H9 (cell line): ENCODE results near the gene GOLT1A. TPM values are rescaled to one million over a fixed set of nuclear protein-coding genes. Genes with fewer than 3 reads are reported as not detected.

Experiments
- DNase-seq: peaks from one replicate; pipeline ENCODE4 v3.0.0-alpha.2; 2017
- H2AFZ ChIP-seq: one replicate; pipeline ENCODE4 v1.6.1; 2013; ENCODE audit warnings: mild to moderate bottlenecking, low read length, control low read depth, moderate library complexity
- H2AK5ac ChIP-seq: 2 replicates; pipeline ENCODE4 v1.6.1; 2013; ENCODE audit warnings: low read length, control low read depth, mixed read lengths; ENCODE audit not compliant: insufficient read length
- H2BK120ac ChIP-seq: one replicate; pipeline ENCODE4 v1.6.1; 2013; ENCODE audit warnings: low read depth, mild to moderate bottlenecking, low read length, control low read depth, inconsistent platforms; ENCODE audit not compliant: poor library complexity, severe bottlenecking
- H2BK12ac ChIP-seq: 2 replicates; pipeline ENCODE4 v1.6.1; 2013; ENCODE audit warnings: low read length, control low read depth, mixed read lengths, low read depth; ENCODE audit not compliant: insufficient read length
- H2BK15ac ChIP-seq: 2 replicates; pipeline ENCODE4 v1.6.1; 2013; ENCODE audit warnings: low read depth, low read length, control low read depth
- H2BK20ac ChIP-seq: one replicate; pipeline ENCODE4 v1.6.1; 2013; ENCODE audit warnings: low read depth, mild to moderate bottlenecking, low read length, control low read depth, inconsistent platforms; ENCODE audit not compliant: poor library complexity, severe bottlenecking
- H2BK5ac ChIP-seq: 2 replicates; pipeline ENCODE4 v1.6.1; 2013; ENCODE audit warnings: low read length, control low read depth, mixed read lengths; ENCODE audit not compliant: insufficient read length
- H3K14ac ChIP-seq: 2 replicates; pipeline ENCODE4 v1.6.1; 2013; ENCODE audit warnings: low read length, control low read depth; ENCODE audit not compliant: insufficient read depth
- H3K18ac ChIP-seq: 2 replicates; pipeline ENCODE4 v1.6.1; 2013; ENCODE audit warnings: low read depth, mild to moderate bottlenecking, mixed read lengths, low read length, control low read depth; ENCODE audit not compliant: insufficient read length
- H3K23ac ChIP-seq: 2 replicates; pipeline ENCODE4 v1.6.1; 2013; ENCODE audit warnings: low read length, control low read depth, mixed read lengths, low read depth; ENCODE audit not compliant: insufficient read length
- H3K23me2 ChIP-seq: 2 replicates; pipeline ENCODE4 v1.6.1; 2013; ENCODE audit warnings: low read depth, mild to moderate bottlenecking, mixed read lengths, low read length, control low read depth; ENCODE audit not compliant: insufficient read length, poor library complexity, severe bottlenecking
- H3K27ac ChIP-seq: 2 replicates; pipeline ENCODE4 v1.5.1; 2013; ENCODE audit warnings: low read length, control low read depth, mixed read lengths, low read depth; ENCODE audit not compliant: insufficient read length
- H3K27me3 ChIP-seq: 2 replicates; pipeline ENCODE4 v1.6.1; 2013; ENCODE audit warnings: low read length, control low read depth, inconsistent platforms; ENCODE audit not compliant: insufficient read depth
- H3K4ac ChIP-seq: 2 replicates; pipeline ENCODE4 v1.6.1; 2013; ENCODE audit warnings: low read depth, mild to moderate bottlenecking, control low read depth, inconsistent platforms, low read length, moderate library complexity
- H3K4me1 ChIP-seq: 2 replicates; pipeline ENCODE4 v1.6.1; 2013; ENCODE audit warnings: low read length, control low read depth, inconsistent platforms; ENCODE audit not compliant: insufficient read depth
- H3K4me2 ChIP-seq: 2 replicates; pipeline ENCODE4 v1.6.1; 2013; ENCODE audit warnings: low read length, control low read depth, mixed read lengths; ENCODE audit not compliant: insufficient read length, insufficient read depth
- H3K56ac ChIP-seq: 2 replicates; pipeline ENCODE4 v1.6.1; 2013; ENCODE audit warnings: low read depth, mild to moderate bottlenecking, mixed read lengths, low read length, control low read depth; ENCODE audit not compliant: insufficient read length
- H3K79me1 ChIP-seq: 2 replicates; pipeline ENCODE4 v1.6.1; 2013; ENCODE audit warnings: low read depth, mild to moderate bottlenecking, moderate library complexity, low read length, control low read depth, inconsistent platforms; ENCODE audit not compliant: insufficient read depth, poor library complexity, severe bottlenecking
- H3K79me2 ChIP-seq: 2 replicates; pipeline ENCODE4 v1.6.1; 2013; ENCODE audit warnings: low read length, control low read depth, inconsistent platforms; ENCODE audit not compliant: insufficient read depth
- H3K9ac ChIP-seq: 2 replicates; pipeline ENCODE4 v1.6.1; 2013; ENCODE audit warnings: low read length, control low read depth, mixed read lengths; ENCODE audit not compliant: insufficient read length; ENCODE audit errors: extremely low read depth
- H3K9me3 ChIP-seq: one replicate; pipeline ENCODE4 v1.6.1; 2013; ENCODE audit warnings: low read depth, low read length, inconsistent platforms; ENCODE audit not compliant: control insufficient read depth
- H3T11ph ChIP-seq: one replicate; pipeline ENCODE4 v1.6.1; 2013; ENCODE audit warnings: mild to moderate bottlenecking, low read length, control low read depth, inconsistent platforms
- H4K20me1 ChIP-seq: one replicate; pipeline ENCODE4 v1.6.1; 2013; ENCODE audit not compliant: control insufficient read depth, insufficient read length, insufficient read depth
- H4K5ac ChIP-seq: 2 replicates; pipeline ENCODE4 v1.6.1; 2013; ENCODE audit warnings: low read depth, mild to moderate bottlenecking, mixed read lengths, low read length, control low read depth; ENCODE audit not compliant: insufficient read length
- H4K8ac ChIP-seq: replicated peaks from 2 replicates; pipeline ENCODE4 v1.6.1; 2013; ENCODE audit warnings: low read length, control low read depth, mixed read lengths, low read depth; ENCODE audit not compliant: insufficient read length
- H4K91ac ChIP-seq: 2 replicates; pipeline ENCODE4 v1.6.1; 2013; ENCODE audit warnings: low read depth, mild to moderate bottlenecking, moderate library complexity, mixed read lengths, low read length, control low read depth; ENCODE audit not compliant: insufficient read length
- H3K27ac Mint-ChIP-seq, 3 experiments: 2 replicates in 2 of 3; 3 replicates in 1 of 3; pipeline ENCODE4 v1.8.0; 2020 to 2021; ENCODE audit warnings: mixed read lengths in 3 of 3, mild to moderate bottlenecking in 1 of 3, moderate library complexity in 1 of 3
- H3K27me3 Mint-ChIP-seq: 2 replicates; pipeline ENCODE4 v1.8.0; 2021; ENCODE audit warnings: low read depth, mild to moderate bottlenecking, moderate library complexity, mixed read lengths
- H3K36me3 Mint-ChIP-seq, 3 experiments: 2 replicates in 2 of 3; 3 replicates in 1 of 3; pipeline ENCODE4 v1.8.0; 2020 to 2021; ENCODE audit warnings: low read depth in 3 of 3, mixed read lengths in 3 of 3; ENCODE audit not compliant: insufficient read depth in 1 of 3
- H3K4me1 Mint-ChIP-seq, 2 experiments: 2 replicates each; pipeline ENCODE4 v1.8.0; 2020; ENCODE audit warnings: mixed read lengths in 2 of 2
- H3K4me3 Mint-ChIP-seq, 2 experiments: 2 replicates in 1 of 2; 3 replicates in 1 of 2; pipeline ENCODE4 v1.8.0; 2020 to 2021; ENCODE audit warnings: mild to moderate bottlenecking in 2 of 2, mixed read lengths in 2 of 2, moderate library complexity in 1 of 2
- H3K9me3 Mint-ChIP-seq, 2 experiments: 2 replicates in 1 of 2; 3 replicates in 1 of 2; pipeline ENCODE4 v1.8.0; 2020; ENCODE audit warnings: mild to moderate bottlenecking in 2 of 2, mixed read lengths in 2 of 2, moderate library complexity in 1 of 2
- CTCF ChIP-seq: fragments of 200-600 bp; sonication (generic); conservative IDR thresholded peaks from 3 replicates; pipeline ENCODE4 v1.8.0; 2021; ENCODE audit warnings: antibody characterized with exemption, mild to moderate bottlenecking
- WGBS: extraction: QIAGEN DNeasy Blood & Tissue Kit; methylation state at CpG from one replicate; pipeline ENCODE4 v1.1.7; 2013; ENCODE audit warnings: missing lambda C conversion rate, low lambda C conversion rate, mixed read lengths; ENCODE audit not compliant: insufficient read length; ENCODE audit errors: extremely low coverage; 5-methylcytosine and 5-hydroxymethylcytosine counted together
- total RNA-seq: library from RNA; stranded (reverse); gene quantifications from 2 replicates; pipeline ENCODE4 v1.2.1, GENCODE V29; 2021

Gene GOLT1A
- total RNA-seq, 1 experiment from 2014 or later, result 4.2 TPM

GRCh38 chr1:204255966-204256365, 42.2 kb upstream of the GOLT1A start:
- Histone ChIP-seq H3K4ac (no peak overlapping the region), H2BK15ac (no peak overlapping the region), H2AFZ (no peak overlapping the region), H3K4me2 (peak overlapping the region; percentile 16), H3K79me2 (no peaks in the 10 kb centered on the region), H3K9me3 (no peaks in the 10 kb centered on the region), H2BK5ac (no peak overlapping the region), H3K9ac (no peak overlapping the region), H4K20me1 (no peaks in the 10 kb centered on the region), H3K18ac (no peak overlapping the region), H3K56ac (no peak overlapping the region), H3T11ph (no peak overlapping the region), H3K4me1 (peaks cover 7% of the 10 kb centered on the region), H3K27me3 (no peaks in the 10 kb centered on the region), H4K8ac (no peak overlapping the region), H3K23ac (no peak overlapping the region), H2BK12ac (no peak overlapping the region), H3K23me2 (no peaks in the 10 kb centered on the region), H3K79me1 (no peaks in the 10 kb centered on the region), H3K14ac (no peak overlapping the region), H4K5ac (no peak overlapping the region), H3K27ac (no peak overlapping the region), H2BK20ac (no peak overlapping the region), H2AK5ac (no peak overlapping the region), H2BK120ac (no peak overlapping the region), H4K91ac (no peak overlapping the region)
- Mint-ChIP-seq H3K27me3 (no peaks in the 10 kb centered on the region), H3K9me3 (no peaks in the 10 kb centered on the region), H3K4me3 (peak overlapping the region in 1 of 2 experiments; percentile 61; a peak in 3 of 5 replicates), H3K27ac (peak overlapping the region; percentile 68 to 97 (median 92); a peak in 6 of 7 replicates), H3K36me3 (peaks cover 0 to 14% (median 0%) of the 10 kb centered on the region in 3 experiments; a peak in 3 of 7 replicates), H3K4me1 (peaks cover 40 to 48% of the 10 kb centered on the region in 2 experiments)
- peak; percentile 45 for DNase-seq
- WGBS, result no CpG with 5 or more reads among the region's 5 CpGs
- TF ChIP-seq CTCF, result no peak
